Gastroesophageal sphincter (tissue), 4 donors: ENCODE results near the gene ANAPC4. TPM values are rescaled to one million over a fixed set of nuclear protein-coding genes. Genes with fewer than 3 reads are reported as not detected.

Source experiments
- ATAC-seq: fragments of 150-250 bp; one replicate; pipeline ENCODE4 v1.9.1; 2016; ENCODE audit warnings: mild to moderate bottlenecking, moderate library complexity
- H3K27ac ChIP-seq, 4 donors: fragments of 200-600 bp; sonication (generic) in 3 of 4; 1 replicate in 3 of 4; 2 replicates in 1 of 4; pipeline ENCODE4 v1.5.1; 2016 to 2019
- H3K27me3 ChIP-seq: fragments of 200-600 bp; sonication (generic); one replicate; pipeline ENCODE4 v1.5.1; 2019
- H3K36me3 ChIP-seq, 2 donors: fragments of 200-600 bp; sonication (generic); one replicate each; pipeline ENCODE4 v1.5.1; 2019; ENCODE audit warnings: control low read depth in 1 of 2
- H3K4me1 ChIP-seq, 3 donors: fragments of 200-600 bp; sonication (generic); 1 replicate in 2 of 3; 2 replicates in 1 of 3; pipeline ENCODE4 v1.5.1; 2016 to 2019; ENCODE audit warnings: control low read depth in 2 of 3
- H3K4me3 ChIP-seq, 2 donors: fragments of 200-600 bp; sonication (generic); one replicate each; pipeline ENCODE4 v1.5.1; 2019; ENCODE audit warnings: mild to moderate bottlenecking in 1 of 2, moderate library complexity in 1 of 2
- H3K9me3 ChIP-seq, 3 donors: fragments of 200-600 bp; sonication (generic); one replicate each; pipeline ENCODE4 v1.5.1; 2017 to 2019; ENCODE audit warnings: control low read depth in 2 of 3
- EP300 ChIP-seq: sonication (generic); formaldehyde crosslinking; IDR thresholded peaks from one replicate; pipeline ENCODE4 v1.6.1; 2017; ENCODE audit warnings: antibody characterized with exemption, mild to moderate bottlenecking
- POLR2A ChIP-seq, 2 donors: fragments of 450-650 bp; IDR thresholded peaks; one replicate each; pipeline ENCODE4 v1.6.1; 2017; ENCODE audit warnings: antibody characterized with exemption in 2 of 2, mild to moderate bottlenecking in 2 of 2, moderate library complexity in 1 of 2
- POLR2AphosphoS5 ChIP-seq: sonication (generic); formaldehyde crosslinking; IDR thresholded peaks from one replicate; pipeline ENCODE4 v1.6.1; 2017; ENCODE audit warnings: antibody characterized with exemption
- WGBS, 2 donors: methylation state at CpG; one replicate each; pipeline ENCODE4 v1.1.5; 2018; ENCODE audit warnings: low coverage in 1 of 2; 5-methylcytosine and 5-hydroxymethylcytosine counted together
- total RNA-seq, 4 donors: library from RNA; depleted of rRNA; stranded (reverse); fragments of >200 nt; gene quantifications; one replicate each; pipeline ENCODE4 v1.1.0, GENCODE V29; 2016
- TF ChIP-seq, protein P1 (sequence below), 4 experiments: fragments of 200-600 bp in 2 of 4; fragments of 450-650 bp in 2 of 4; sonication (generic) in 1 of 4; IDR thresholded peaks; one replicate each; pipeline ENCODE4 v1.5.1; 2017 to 2019; ENCODE audit warnings: antibody characterized with exemption in 4 of 4, mild to moderate bottlenecking in 2 of 4, moderate library complexity in 2 of 4

Gene ANAPC4
- total RNA-seq, 4 donors from 2014 or later = 14.7 to 39.7 (median 20.5) TPM

DNA sequence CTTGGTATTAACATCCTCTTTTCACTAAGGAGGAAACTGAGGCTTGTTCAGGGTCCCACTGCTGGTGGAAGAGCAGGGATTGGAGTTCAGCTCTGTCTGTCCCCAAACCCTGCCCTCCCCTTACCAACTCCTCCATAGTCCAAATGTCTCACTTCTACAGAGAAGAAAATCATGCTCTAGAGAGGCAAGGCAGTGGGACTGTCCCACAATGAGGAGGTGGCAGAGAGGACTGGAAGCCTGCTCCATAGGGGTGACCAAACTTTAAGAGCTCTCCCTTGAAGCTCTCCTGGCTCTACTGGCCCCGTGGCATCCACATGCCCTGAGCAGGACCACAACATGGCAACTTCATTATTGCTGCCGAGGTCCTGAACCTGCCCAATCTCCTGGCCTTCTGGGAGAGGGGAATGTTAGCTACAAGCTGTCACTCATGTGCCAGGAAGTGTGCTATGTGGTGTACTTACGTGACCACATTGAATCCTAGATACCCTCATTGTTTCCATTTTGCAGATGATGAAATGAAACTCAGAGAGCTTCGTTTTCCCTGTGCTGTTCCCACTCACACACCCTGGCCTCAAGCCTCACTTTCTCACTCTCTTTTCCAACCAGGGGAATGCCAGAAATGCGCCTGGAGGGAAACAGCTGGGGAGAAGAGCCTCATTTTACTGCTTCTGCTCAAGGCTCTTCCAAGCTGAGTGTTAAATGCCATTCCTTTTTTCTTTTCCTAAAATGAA, 71.5 kb downstream of the ANAPC4 start:
- H3K27ac ChIP-seq = no peak overlapping the region
- TF ChIP-seq EP300 (no peak), POLR2A (IDR thresholded peaks at IDR 0.05) (no peak), POLR2AphosphoS5 (no peak)
- TF ChIP-seq, protein P1, sequence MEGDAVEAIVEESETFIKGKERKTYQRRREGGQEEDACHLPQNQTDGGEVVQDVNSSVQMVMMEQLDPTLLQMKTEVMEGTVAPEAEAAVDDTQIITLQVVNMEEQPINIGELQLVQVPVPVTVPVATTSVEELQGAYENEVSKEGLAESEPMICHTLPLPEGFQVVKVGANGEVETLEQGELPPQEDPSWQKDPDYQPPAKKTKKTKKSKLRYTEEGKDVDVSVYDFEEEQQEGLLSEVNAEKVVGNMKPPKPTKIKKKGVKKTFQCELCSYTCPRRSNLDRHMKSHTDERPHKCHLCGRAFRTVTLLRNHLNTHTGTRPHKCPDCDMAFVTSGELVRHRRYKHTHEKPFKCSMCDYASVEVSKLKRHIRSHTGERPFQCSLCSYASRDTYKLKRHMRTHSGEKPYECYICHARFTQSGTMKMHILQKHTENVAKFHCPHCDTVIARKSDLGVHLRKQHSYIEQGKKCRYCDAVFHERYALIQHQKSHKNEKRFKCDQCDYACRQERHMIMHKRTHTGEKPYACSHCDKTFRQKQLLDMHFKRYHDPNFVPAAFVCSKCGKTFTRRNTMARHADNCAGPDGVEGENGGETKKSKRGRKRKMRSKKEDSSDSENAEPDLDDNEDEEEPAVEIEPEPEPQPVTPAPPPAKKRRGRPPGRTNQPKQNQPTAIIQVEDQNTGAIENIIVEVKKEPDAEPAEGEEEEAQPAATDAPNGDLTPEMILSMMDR (IDR thresholded peaks at IDR 0.05) = no peak
- ATAC-seq = no peak
- H3K27me3 ChIP-seq = no peaks in the 10 kb centered on the region
- WGBS, 2 donors = 19 to 70% methylated on average over 2 to 4 of the region's 5 CpGs
- no peaks in the 10 kb centered on the region for H3K4me1 ChIP-seq
- no peaks in the 10 kb centered on the region for H3K36me3 ChIP-seq
- no peaks in the 10 kb centered on the region for H3K9me3 ChIP-seq
- H3K4me3 ChIP-seq = no peak overlapping the region

DNA sequence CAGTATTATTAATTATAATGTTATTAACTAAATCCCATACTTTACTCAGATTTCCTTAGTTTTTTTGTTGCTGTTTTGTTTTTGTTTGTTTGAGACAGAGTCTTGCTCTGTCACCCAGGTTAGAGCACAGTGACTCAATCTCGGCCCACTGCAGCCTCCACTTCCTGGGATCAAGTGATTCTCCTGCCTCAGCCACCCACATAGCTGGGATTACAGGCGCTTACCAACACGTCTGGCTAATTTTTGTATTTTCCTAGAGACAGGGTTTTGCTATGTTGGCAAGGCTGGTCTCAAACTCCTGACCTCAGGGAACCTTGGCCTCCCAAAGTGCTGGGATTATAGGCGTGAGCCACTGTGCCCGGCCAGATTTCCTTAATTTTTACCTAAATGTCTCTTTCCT, 72.2 kb downstream of the ANAPC4 start:
- WGBS, 2 donors = 42 to 58% methylated on average over 2 of the region's 5 CpGs
- H3K36me3 ChIP-seq = no peaks in the 10 kb centered on the region
- TF ChIP-seq POLR2AphosphoS5 = no peak
- TF ChIP-seq, protein P1 (IDR thresholded peaks at IDR 0.05) = no peak
- no peak for TF ChIP-seq EP300
- TF ChIP-seq POLR2A (IDR thresholded peaks at IDR 0.05) = no peak
- ATAC-seq = no peak
- H3K27me3 ChIP-seq = no peaks in the 10 kb centered on the region
- no peak overlapping the region for H3K27ac ChIP-seq
- no peaks in the 10 kb centered on the region for H3K4me1 ChIP-seq
- no peak overlapping the region for H3K4me3 ChIP-seq
- no peaks in the 10 kb centered on the region for H3K9me3 ChIP-seq

DNA sequence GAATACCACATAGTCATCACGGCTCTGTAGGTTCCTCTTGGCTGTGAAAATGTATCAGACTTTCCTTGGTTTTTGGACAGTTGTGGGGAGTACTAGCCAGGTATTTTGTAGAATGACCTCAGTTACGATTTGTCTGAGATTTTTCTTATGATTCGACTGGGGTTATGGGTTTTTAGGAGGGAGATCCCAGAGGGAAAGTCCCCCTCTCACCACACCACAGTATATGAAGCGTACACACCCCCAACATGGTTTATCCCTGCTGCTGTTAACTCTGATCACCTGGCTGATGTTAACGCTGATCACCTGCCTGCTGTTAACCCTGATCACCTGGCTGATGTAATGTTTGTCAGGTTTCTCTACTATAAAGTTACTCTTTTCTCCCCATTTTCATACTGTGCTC, 72.6 kb downstream of the ANAPC4 start:
- Histone ChIP-seq H3K36me3 (no peaks in the 10 kb centered on the region), H3K4me3 (no peak overlapping the region), H3K27ac (no peak overlapping the region), H3K27me3 (no peaks in the 10 kb centered on the region), H3K4me1 (no peaks in the 10 kb centered on the region), H3K9me3 (no peaks in the 10 kb centered on the region)
- WGBS, 2 donors = 92 to 100% methylated on average over 2 to 3 of the region's 5 CpGs
- TF ChIP-seq, protein P1 (IDR thresholded peaks at IDR 0.05) = no peak
- TF ChIP-seq EP300 = no peak
- TF ChIP-seq POLR2AphosphoS5 = no peak
- TF ChIP-seq POLR2A (IDR thresholded peaks at IDR 0.05) = no peak
- ATAC-seq = no peak

DNA sequence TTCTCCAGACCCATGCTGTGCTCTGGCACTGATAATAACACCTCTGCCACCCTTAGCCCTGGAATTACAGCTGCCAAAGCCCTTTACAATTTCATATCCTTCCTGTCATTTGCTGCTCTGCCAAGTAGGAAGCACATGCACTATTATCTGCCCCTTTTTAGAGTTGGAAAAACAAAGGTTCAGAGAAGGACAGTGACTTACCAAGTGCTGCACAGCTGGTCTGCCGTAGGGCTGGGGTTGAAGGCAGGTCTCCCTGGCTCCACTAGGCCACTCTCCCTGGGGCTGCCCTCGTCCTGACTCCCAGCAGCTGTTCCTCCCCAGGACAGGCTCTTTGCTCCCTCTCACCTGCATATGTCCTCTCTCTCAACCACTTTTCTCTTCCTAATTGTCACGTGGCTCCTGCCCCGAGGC, 73.4 kb downstream of the ANAPC4 start:
- H3K4me3 ChIP-seq = no peak overlapping the region
- 76 to 79% methylated on average over 3 to 4 of the region's 4 CpGs for WGBS, 2 donors
- no peak overlapping the region for H3K27ac ChIP-seq
- H3K36me3 ChIP-seq = no peaks in the 10 kb centered on the region
- H3K9me3 ChIP-seq = no peaks in the 10 kb centered on the region
- H3K27me3 ChIP-seq = no peaks in the 10 kb centered on the region
- TF ChIP-seq POLR2A (IDR thresholded peaks at IDR 0.05) = no peak
- TF ChIP-seq, protein P1 (IDR thresholded peaks at IDR 0.05) = no peak
- no peaks in the 10 kb centered on the region for H3K4me1 ChIP-seq
- ATAC-seq = no peak

DNA sequence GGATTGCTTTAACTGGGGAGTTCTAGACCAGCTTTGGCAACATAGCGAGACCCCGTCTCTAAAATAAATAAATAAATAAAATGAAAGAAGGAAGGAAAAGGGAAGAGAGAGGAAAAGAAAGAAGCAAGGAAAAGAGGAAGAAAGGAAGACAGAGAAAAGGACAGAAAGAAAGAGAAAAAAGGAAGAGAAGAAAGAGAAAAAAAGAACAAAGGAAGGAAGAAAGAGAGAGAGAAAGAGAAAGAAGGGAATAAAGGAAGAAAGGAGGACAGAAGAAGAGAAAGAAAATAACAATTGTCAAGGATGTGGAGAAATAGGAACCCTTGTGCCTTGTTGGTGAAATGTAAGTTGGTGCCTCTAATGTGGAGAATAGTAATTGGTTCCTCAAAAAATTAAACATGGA, 74.6 kb downstream of the ANAPC4 start:
- no peak for ATAC-seq
- Histone ChIP-seq H3K9me3 (no peaks in the 10 kb centered on the region), H3K4me1 (no peaks in the 10 kb centered on the region), H3K27ac (no peak overlapping the region), H3K4me3 (no peak overlapping the region), H3K27me3 (no peaks in the 10 kb centered on the region), H3K36me3 (no peaks in the 10 kb centered on the region)
- TF ChIP-seq POLR2AphosphoS5 (no peak), POLR2A (IDR thresholded peaks at IDR 0.05) (no peak), EP300 (no peak)
- TF ChIP-seq, protein P1 (IDR thresholded peaks at IDR 0.05) = no peak
- WGBS, 2 donors = 100% methylated on average over 2 of the region's 2 CpGs
